Smooth muscle cell of bladder (primary cell): ENCODE results near the gene PAX2. TPM values are rescaled to one million over a fixed set of nuclear protein-coding genes. Genes with fewer than 3 reads are reported as not detected.

Experiments used
- total RNA-seq: library from RNA; depleted of rRNA; stranded (reverse); fragments of >200 nt; gene quantifications from 2 replicates; pipeline ENCODE4 v1.2.3, GENCODE V29; 2014

PAX2 gene
- total RNA-seq = not detected in 2 replicates

DNA sequence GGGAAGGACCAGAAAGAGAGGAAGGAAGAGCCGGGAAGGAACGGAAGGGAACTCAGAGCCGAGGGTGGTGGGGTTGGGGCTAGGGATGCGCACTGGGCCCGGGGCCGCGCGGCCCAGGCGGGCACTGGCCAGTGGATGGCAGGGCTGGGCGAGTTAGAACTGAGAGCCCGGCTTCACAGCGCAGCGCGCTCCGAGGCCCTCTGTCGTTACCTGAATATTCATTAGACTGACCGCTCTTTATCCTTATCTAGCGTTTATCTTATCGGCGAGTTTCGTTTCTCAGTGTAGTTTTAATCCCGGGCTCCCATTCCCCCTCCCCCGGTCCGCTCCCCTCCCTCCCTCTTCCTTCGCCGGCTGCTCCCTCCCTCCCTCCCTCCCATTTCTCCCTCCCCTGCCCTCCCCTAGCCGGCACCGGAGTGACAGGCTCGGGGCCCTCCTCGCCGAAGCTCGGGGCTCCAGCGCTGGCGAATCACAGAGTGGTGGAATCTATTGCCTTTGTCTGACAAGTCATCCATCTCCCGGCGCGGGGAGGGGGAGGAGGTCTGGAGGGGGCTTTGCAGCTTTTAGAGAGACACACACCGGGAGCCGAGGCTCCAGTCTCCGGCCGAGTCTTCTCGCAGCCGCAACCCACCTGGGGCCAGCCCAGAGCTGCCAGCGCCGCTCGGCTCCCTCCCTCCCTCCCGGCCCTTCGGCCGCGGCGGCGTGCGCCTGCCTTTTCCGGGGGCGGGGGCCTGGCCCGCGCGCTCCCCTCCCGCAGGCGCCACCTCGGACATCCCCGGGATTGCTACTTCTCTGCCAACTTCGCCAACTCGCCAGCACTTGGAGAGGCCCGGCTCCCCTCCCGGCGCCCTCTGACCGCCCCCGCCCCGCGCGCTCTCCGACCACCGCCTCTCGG, at the start of gene PAX2:
TSS of gene PAX2 (plus strand) at position 596 of the 895 bp plus-strand sequence. CDS start 679 bp downstream, outside the sequence.

Other genes starting within 250 kb of the PAX2 start
- 2.6 and 3.3 TPM in 2 replicates for gene SEC31B, start 225.7 kb upstream of the PAX2 start, total RNA-seq
- 213 and 262 TPM in 2 replicates for gene NDUFB8, start 215.7 kb upstream of the PAX2 start, total RNA-seq
- 8.5 and 12.7 TPM in 2 replicates for gene HIF1AN, start 209.6 kb upstream of the PAX2 start, total RNA-seq
- 20.6 and 22.8 TPM in 2 replicates for gene SLF2, start 167.4 kb downstream of the PAX2 start, total RNA-seq
- 0.43 and 0.92 TPM in 2 replicates for gene SEMA4G, start 223.9 kb downstream of the PAX2 start, total RNA-seq
- 50.1 and 50.5 TPM in 2 replicates for gene MRPL43, start 241.9 kb downstream of the PAX2 start, total RNA-seq
- gene TWNK, start 242.0 kb downstream of the PAX2 start, total RNA-seq = 4.0 and 4.1 TPM in 2 replicates